Endothelial cell of umbilical vein (primary cell): Measurements from ENCODE around the gene VGLL1. TPM values are rescaled to one million over a fixed set of nuclear protein-coding genes. Genes with fewer than 3 reads are reported as not detected.
A peak's percentile ranks its signal among the peaks of the same experiment; 100 is the strongest.

Source experiments
- BruUV-seq: library from RNA; stranded (reverse); fragments of 400-500 nt; replicated peaks from 2 replicates; lab custom pipeline; 2021; lab: Mats Ljungman, UMichigan
- CTCF ChIA-PET: fragments of 300-600, 350-600 bp; sonication (Branson Sonifier 250); formaldehyde crosslinking; loops from one replicate; lab custom pipeline; 2021; ENCODE audit warnings: antibody characterized with exemption, inconsistent platforms; lab: Charles Lee
- POLR2A ChIA-PET: fragments of 300-600, 350-600 bp; sonication (Branson Sonifier 250); formaldehyde crosslinking; loops from one replicate; lab custom pipeline; 2021; ENCODE audit warnings: antibody characterized with exemption, inconsistent platforms; lab: Charles Lee
- DNase-seq: peaks from one replicate; pipeline ENCODE4 v3.0.0-alpha.2; 2011; ENCODE audit warnings: low read depth, low spot score
- FAIRE-seq: peaks from 2 replicates; lab custom pipeline; 2011; peaks lifted over from hg19 to GRCh38; lab: Jason Lieb, UNC
- H2AFZ ChIP-seq: 2 replicates; pipeline ENCODE4 v1.6.0; 2012; ENCODE audit warnings: low read depth, low read length, control low read depth, inconsistent platforms
- H3K27ac ChIP-seq: 2 replicates; pipeline ENCODE4 v1.5.1; 2011; ENCODE audit warnings: low read depth, mild to moderate bottlenecking, control low read depth, low read length, moderate library complexity; ENCODE audit not compliant: insufficient read depth
- H3K27me3 ChIP-seq, 2 experiments: 2 replicates each; pipeline versions ENCODE4 v1.6.0 to v1.6.1; 2011; ENCODE audit warnings: low read length in 2 of 2, mixed read lengths in 1 of 2; ENCODE audit not compliant: control insufficient read depth in 2 of 2, insufficient read depth in 2 of 2
- H3K36me3 ChIP-seq, 2 experiments: 2 replicates in 1 of 2; 3 replicates in 1 of 2; pipeline ENCODE4 v1.5.1; 2011; ENCODE audit warnings: low read length in 2 of 2, mild to moderate bottlenecking in 1 of 2, moderate library complexity in 1 of 2; ENCODE audit not compliant: control insufficient read depth in 2 of 2, insufficient read depth in 2 of 2; ENCODE audit errors: extremely low read depth in 1 of 2
- H3K4me1 ChIP-seq: 3 replicates; pipeline ENCODE4 v1.5.1; 2011; ENCODE audit warnings: mild to moderate bottlenecking, low read length; ENCODE audit not compliant: control insufficient read depth, insufficient read depth; ENCODE audit errors: extremely low read depth
- H3K4me2 ChIP-seq: 2 replicates; pipeline ENCODE4 v1.6.1; 2011; ENCODE audit warnings: low read length, control low read depth, mixed read lengths; ENCODE audit not compliant: insufficient read depth
- H3K4me3 ChIP-seq, 3 experiments: fragments of 200-600 bp in 1 of 3; sonication (generic), shearing (Covaris generic) in 1 of 3; replicated peaks in 1 of 3; 2 replicates each; pipeline ENCODE4 v1.5.1; 2011 to 2016; ENCODE audit warnings: control low read depth in 3 of 3, low read length in 3 of 3, mild to moderate bottlenecking in 2 of 3, inconsistent platforms in 1 of 3, low read depth in 1 of 3, moderate library complexity in 1 of 3; ENCODE audit not compliant: insufficient read depth in 1 of 3
- H3K79me2 ChIP-seq: 2 replicates; pipeline ENCODE4 v1.6.0; 2012; ENCODE audit warnings: low read length, inconsistent platforms; ENCODE audit not compliant: control insufficient read depth, insufficient read depth
- H3K9ac ChIP-seq: replicated peaks from 2 replicates; pipeline ENCODE3; 2011; ENCODE audit warnings: low read length, control low read depth; ENCODE audit not compliant: insufficient read depth; ENCODE audit errors: extremely low read depth
- H3K9me1 ChIP-seq: replicated peaks from 3 replicates; pipeline ENCODE4 v1.6.0; 2011; ENCODE audit warnings: mild to moderate bottlenecking, low read length; ENCODE audit not compliant: control insufficient read depth, insufficient read depth; ENCODE audit errors: extremely low read depth
- H3K9me3 ChIP-seq: replicated peaks from 2 replicates; pipeline ENCODE4 v1.5.1; 2012; ENCODE audit warnings: low read length, inconsistent platforms; ENCODE audit not compliant: control insufficient read depth, insufficient read depth
- H4K20me1 ChIP-seq: replicated peaks from 2 replicates; pipeline ENCODE3; 2011; ENCODE audit warnings: mild to moderate bottlenecking, low read length; ENCODE audit not compliant: control insufficient read depth, insufficient read depth; ENCODE audit errors: extremely low read depth
- CTCF ChIP-seq, 2 donors: IDR thresholded peaks; 1 replicate in 1 of 2; 2 replicates in 1 of 2; pipeline ENCODE4 v1.5.1; 2011; ENCODE audit warnings: low read length in 2 of 2, mild to moderate bottlenecking in 2 of 2, moderate library complexity in 2 of 2, control low read depth in 1 of 2, inconsistent platforms in 1 of 2, low read depth in 1 of 2; ENCODE audit not compliant: insufficient read depth in 1 of 2; ENCODE audit errors: extremely low read depth in 1 of 2
- EZH2 ChIP-seq: IDR thresholded peaks from 2 replicates; pipeline ENCODE4 v1.6.1; 2012; ENCODE audit warnings: borderline replicate concordance, low read depth, mild to moderate bottlenecking, moderate library complexity, low read length, inconsistent platforms; ENCODE audit not compliant: severe bottlenecking
- FOS ChIP-seq: IDR thresholded peaks from 2 replicates; pipeline ENCODE4 v1.6.1; 2011; ENCODE audit warnings: mild to moderate bottlenecking, low read length, moderate library complexity, borderline replicate concordance; ENCODE audit not compliant: insufficient read depth
- GATA2 ChIP-seq: IDR thresholded peaks from 2 replicates; pipeline ENCODE4 v1.7.0; 2011; ENCODE audit warnings: low read depth, mild to moderate bottlenecking, moderate library complexity, mixed read lengths, low read length; ENCODE audit not compliant: insufficient read length, insufficient read depth
- JUN ChIP-seq: IDR thresholded peaks from 2 replicates; pipeline ENCODE4 v1.6.1; 2011; ENCODE audit warnings: borderline replicate concordance, low read depth; ENCODE audit not compliant: insufficient read length, insufficient read depth
- MAX ChIP-seq: IDR thresholded peaks from 2 replicates; pipeline ENCODE4 v1.6.1; 2011; ENCODE audit not compliant: insufficient read depth, insufficient read length
- MYC ChIP-seq: IDR thresholded peaks from one replicate; pipeline ENCODE4 v1.6.1; 2011; ENCODE audit warnings: mild to moderate bottlenecking, low read depth, low read length
- POLR2A ChIP-seq: IDR thresholded peaks from 2 replicates; pipeline ENCODE4 v1.6.1; 2012; ENCODE audit warnings: low read depth, mild to moderate bottlenecking, control low read depth, low read length
- POLR2AphosphoS5 ChIP-seq: IDR thresholded peaks from 2 replicates; pipeline ENCODE4 v1.6.1; 2012; ENCODE audit warnings: low read depth, mild to moderate bottlenecking, control low read depth, low read length, moderate library complexity; ENCODE audit not compliant: insufficient read depth
- dilution Hi-C: fragments of 300-500 bp; cut with MboI; formaldehyde crosslinking; loops from one replicate; pipeline ENCODE4 v1.15.0; 2019; ENCODE audit warnings: low sequenced_read_pairs; ENCODE audit not compliant: extremely low pct_ligation_motif_present
- intact Hi-C: fragments of 100-400 bp; cut with micrococcal nuclease; formaldehyde crosslinking; loops from one replicate; pipeline ENCODE4 v1.10.0; 2022
- polyA plus RNA-seq, 4 experiments: library from polyadenylated mRNA; depleted of rRNA in 3 of 4; stranded (reverse) in 3 of 4; unstranded in 1 of 4; fragments of >200 nt; gene quantifications; 2 replicates each; pipeline versions ENCODE4 v1.2.1 to v1.2.3, GENCODE V29; 2011 to 2012; ENCODE audit warnings: missing spikeins in 1 of 4
- total RNA-seq: library from RNA; stranded (reverse); gene quantifications from 2 replicates; pipeline ENCODE4 v1.2.3, GENCODE V29; 2021

Gene VGLL1
- total and polyA plus RNA-seq, 2 donors (not counting 3 experiments of a cell fraction or from before 2014, with no cell fraction given) = not detected

- Histone ChIP-seq H2AFZ (peak overlapping the region; percentile 94), H3K4me2 (peak overlapping the region; percentile 80), H3K4me1 (peaks cover 7% of the 10 kb centered on the region), H3K9me3 (no peaks in the 10 kb centered on the region), H3K4me3 (peak overlapping the region; percentile 46 to 89 (median 76)), H3K9ac (peak overlapping the region; percentile 93), H3K36me3 (no peaks in the 10 kb centered on the region), H3K27ac (peak overlapping the region; percentile 94), H4K20me1 (no peaks in the 10 kb centered on the region), H3K79me2 (peaks cover 17% of the 10 kb centered on the region), H3K27me3 (no peaks in the 10 kb centered on the region), H3K9me1 (no peaks in the 10 kb centered on the region)
- intact Hi-C loops (loop anchor here (1.0 to 10.0 kb wide), 7 partner anchors 200 to 524 kb away; partner anchors contain the start of gene MMGT1), dilution Hi-C loops (no loop called here)
- POLR2A ChIA-PET = interaction anchor here (0.6 kb wide), 1 partner anchor 303 kb away, joined by 3 read pairs; no protein-coding TSS in a partner anchor
- TF ChIP-seq POLR2AphosphoS5 (peak; percentile 9), GATA2 (no peak)
- CTCF ChIA-PET = interaction anchor here (1.3 to 2.0 kb wide), 2 partner anchors 128 to 468 kb away, joined by 4 to 5 read pairs; no protein-coding TSS in a partner anchor
- DNase-seq (peak; percentile 84), FAIRE-seq (peak; percentile 87)
- BruUV-seq = no TSS peak
Observed at GRCh38 chrX:136496764-136497555, 35.1 kb upstream of the VGLL1 start.

GRCh38 chrX:136497556-136498052, 34.4 kb upstream of the VGLL1 start, which contains the start of gene HTATSF1:
Gene HTATSF1 (plus strand): TSS chrX:136497592. CDS start chrX:136497685, 93 bp downstream.
- H3K4me2 ChIP-seq = peak within 1 kb of the TSS; percentile 87
- POLR2A ChIA-PET = interaction anchor here (0.6 kb wide), 1 partner anchor 304 kb away, joined by 3 read pairs; no protein-coding TSS in a partner anchor
- peaks cover 7% of the 10 kb centered on the region for H3K4me1 ChIP-seq
- H2AFZ ChIP-seq = peak within 1 kb of the TSS; percentile 94
- no peaks in the 10 kb centered on the region for H4K20me1 ChIP-seq
- dilution Hi-C loops (no loop called here), intact Hi-C loops (loop anchor here (1.0 to 10.0 kb wide), 7 partner anchors 200 to 525 kb away; partner anchors contain the start of gene MMGT1)
- no peaks in the 10 kb centered on the region for H3K9me3 ChIP-seq
- peaks cover 17% of the 10 kb centered on the region for H3K79me2 ChIP-seq
- no peaks in the 10 kb centered on the region for H3K9me1 ChIP-seq
- H3K4me3 ChIP-seq = peak within 1 kb of the TSS; percentile 46 to 89 (median 76)
- H3K36me3 ChIP-seq = no peaks in the 10 kb centered on the region
- DNase-seq (peak; percentile 20), FAIRE-seq (peak; percentile 73)
- TF ChIP-seq FOS = no peak
- TF ChIP-seq POLR2AphosphoS5 = no peak
- no peak for TF ChIP-seq POLR2A
- TF ChIP-seq MYC = no peak
- TF ChIP-seq CTCF (IDR thresholded peaks at IDR 0.05; ENCODE audit: extremely low read depth in 1 of 2, insufficient read depth in 1 of 2, low read depth in 1 of 2, low read length in 2 of 2) = no peak
- no peak for TF ChIP-seq MAX
- TF ChIP-seq EZH2 = no peak
- TF ChIP-seq GATA2 = no peak
- no peak for TF ChIP-seq JUN
- BruUV-seq = TSS peak; percentile 21
- H3K27ac ChIP-seq = peak within 1 kb of the TSS; percentile 94
- peak within 1 kb of the TSS; percentile 93 for H3K9ac ChIP-seq
- CTCF ChIA-PET = interaction anchor here (1.3 to 2.0 kb wide), 2 partner anchors 129 to 469 kb away, joined by 4 to 5 read pairs; no protein-coding TSS in a partner anchor
- no peaks in the 10 kb centered on the region for H3K27me3 ChIP-seq
